Type B pancreatic cell (in vitro differentiated cells): ENCODE measurements around the gene ABCA2. TPM values are rescaled to one million over a fixed set of nuclear protein-coding genes. Genes with fewer than 3 reads are reported as not detected.
A peak's percentile ranks its signal among the peaks of the same experiment; 100 is the strongest.

Experiments
- DNase-seq: peaks from one replicate; pipeline ENCODE4 v3.0.0; 2021; ENCODE audit warnings: mixed read lengths; ENCODE audit not compliant: unreplicated experiment; ENCODE audit errors: extremely low spot score
- H3K27ac Mint-ChIP-seq: 2 replicates; pipeline ENCODE4 v1.8.0; 2021; ENCODE audit warnings: mild to moderate bottlenecking, mixed read lengths
- H3K27me3 Mint-ChIP-seq: 2 replicates; pipeline ENCODE4 v1.8.0; 2021; ENCODE audit warnings: mixed read lengths
- H3K36me3 Mint-ChIP-seq: 2 replicates; pipeline ENCODE4 v1.8.0; 2021; ENCODE audit warnings: mixed read lengths
- H3K4me1 Mint-ChIP-seq: one replicate; pipeline ENCODE4 v1.8.0; 2021; ENCODE audit warnings: mixed read lengths; ENCODE audit not compliant: unreplicated experiment
- H3K4me3 Mint-ChIP-seq: 2 replicates; pipeline ENCODE4 v1.8.0; 2021; ENCODE audit warnings: mild to moderate bottlenecking, mixed read lengths
- H3K9me3 Mint-ChIP-seq: 2 replicates; pipeline ENCODE4 v1.8.0; 2021; ENCODE audit warnings: mixed read lengths
- total RNA-seq: library from RNA; stranded (reverse); gene quantifications from 2 replicates; pipeline ENCODE4 v1.2.1, GENCODE V29; 2021; ENCODE audit warnings: low replicate concordance
- TF ChIP-seq, protein P1 (sequence below): fragments of 200-600 bp; sonication (generic); conservative IDR thresholded peaks from 2 replicates; pipeline ENCODE4 v1.5.0; 2021; ENCODE audit warnings: antibody characterized with exemption, mild to moderate bottlenecking

Gene ABCA2
- total RNA-seq, 1 donor from 2014 or later = 44.7 TPM

DNA sequence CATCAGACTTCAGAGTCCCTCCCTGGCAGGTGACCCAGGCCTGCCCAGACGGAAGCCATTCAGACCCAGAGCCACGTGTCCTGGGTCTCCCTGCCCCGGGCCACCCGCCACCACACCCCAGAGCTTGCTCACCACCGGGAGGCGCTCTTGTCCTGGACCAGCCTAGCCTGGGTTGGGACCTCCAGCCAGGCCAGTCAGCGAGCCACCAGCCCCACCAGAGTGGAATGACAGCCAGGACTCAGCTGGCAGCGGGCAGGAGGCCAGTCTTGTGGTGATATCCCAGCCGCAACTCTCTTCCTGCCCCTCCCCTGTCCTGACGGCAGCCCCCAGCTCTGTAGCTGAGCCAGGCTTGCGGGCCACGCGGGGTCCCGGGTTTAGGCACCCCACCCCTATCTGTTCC, 52.4 kb downstream of the ABCA2 start:
- DNase-seq = no peak
- no peaks in the 10 kb centered on the region for H3K36me3 Mint-ChIP-seq
- TF ChIP-seq, protein P1, sequence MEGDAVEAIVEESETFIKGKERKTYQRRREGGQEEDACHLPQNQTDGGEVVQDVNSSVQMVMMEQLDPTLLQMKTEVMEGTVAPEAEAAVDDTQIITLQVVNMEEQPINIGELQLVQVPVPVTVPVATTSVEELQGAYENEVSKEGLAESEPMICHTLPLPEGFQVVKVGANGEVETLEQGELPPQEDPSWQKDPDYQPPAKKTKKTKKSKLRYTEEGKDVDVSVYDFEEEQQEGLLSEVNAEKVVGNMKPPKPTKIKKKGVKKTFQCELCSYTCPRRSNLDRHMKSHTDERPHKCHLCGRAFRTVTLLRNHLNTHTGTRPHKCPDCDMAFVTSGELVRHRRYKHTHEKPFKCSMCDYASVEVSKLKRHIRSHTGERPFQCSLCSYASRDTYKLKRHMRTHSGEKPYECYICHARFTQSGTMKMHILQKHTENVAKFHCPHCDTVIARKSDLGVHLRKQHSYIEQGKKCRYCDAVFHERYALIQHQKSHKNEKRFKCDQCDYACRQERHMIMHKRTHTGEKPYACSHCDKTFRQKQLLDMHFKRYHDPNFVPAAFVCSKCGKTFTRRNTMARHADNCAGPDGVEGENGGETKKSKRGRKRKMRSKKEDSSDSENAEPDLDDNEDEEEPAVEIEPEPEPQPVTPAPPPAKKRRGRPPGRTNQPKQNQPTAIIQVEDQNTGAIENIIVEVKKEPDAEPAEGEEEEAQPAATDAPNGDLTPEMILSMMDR = peak; percentile 24
- no peak overlapping the region for H3K27ac Mint-ChIP-seq
- no peaks in the 10 kb centered on the region for H3K27me3 Mint-ChIP-seq
- no peak overlapping the region for H3K4me3 Mint-ChIP-seq
- peaks cover 2% of the 10 kb centered on the region for H3K4me1 Mint-ChIP-seq
- H3K9me3 Mint-ChIP-seq = no peaks in the 10 kb centered on the region

DNA sequence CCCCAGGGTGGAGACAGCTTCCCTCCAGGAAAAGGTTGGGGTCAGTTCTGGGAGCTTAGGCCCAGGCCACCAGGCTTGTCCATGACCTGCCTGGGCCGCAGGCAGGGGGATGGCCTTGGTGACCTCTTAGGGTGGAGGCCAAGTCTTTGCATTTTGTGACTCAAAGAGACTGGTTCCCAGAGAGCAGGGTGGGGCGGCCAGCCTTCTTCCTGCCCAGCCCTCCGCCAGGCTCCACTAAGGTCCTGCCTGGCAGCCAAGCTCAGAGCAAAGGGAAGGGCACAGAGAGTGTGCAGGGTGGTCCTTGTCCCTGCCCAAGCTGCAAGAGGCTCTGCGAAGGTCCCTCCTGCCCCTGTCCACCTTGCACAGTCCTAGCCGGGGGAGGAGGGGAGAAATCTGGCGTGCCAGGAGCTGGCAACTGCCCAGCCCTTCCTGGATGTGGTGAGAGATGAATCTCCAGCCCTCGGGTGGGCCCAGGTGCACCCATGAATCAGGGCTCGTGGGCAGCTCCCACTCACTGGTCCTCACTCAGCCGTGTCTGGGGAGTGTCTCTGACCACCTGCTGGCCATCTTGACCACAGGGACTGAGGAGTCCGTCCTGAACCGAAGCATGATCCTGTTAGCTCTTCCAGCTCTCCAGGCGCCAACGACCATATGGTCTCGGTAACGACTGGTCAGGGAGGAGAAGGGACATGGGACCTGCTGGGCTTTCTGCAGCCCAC, 53.1 kb downstream of the ABCA2 start:
- Mint-ChIP-seq H3K36me3 (no peaks in the 10 kb centered on the region), H3K27me3 (no peaks in the 10 kb centered on the region), H3K4me1 (no peaks in the 10 kb centered on the region), H3K27ac (no peak overlapping the region), H3K4me3 (no peak overlapping the region), H3K9me3 (no peaks in the 10 kb centered on the region)
- DNase-seq = no peak
- TF ChIP-seq, protein P1 = no peak

DNA sequence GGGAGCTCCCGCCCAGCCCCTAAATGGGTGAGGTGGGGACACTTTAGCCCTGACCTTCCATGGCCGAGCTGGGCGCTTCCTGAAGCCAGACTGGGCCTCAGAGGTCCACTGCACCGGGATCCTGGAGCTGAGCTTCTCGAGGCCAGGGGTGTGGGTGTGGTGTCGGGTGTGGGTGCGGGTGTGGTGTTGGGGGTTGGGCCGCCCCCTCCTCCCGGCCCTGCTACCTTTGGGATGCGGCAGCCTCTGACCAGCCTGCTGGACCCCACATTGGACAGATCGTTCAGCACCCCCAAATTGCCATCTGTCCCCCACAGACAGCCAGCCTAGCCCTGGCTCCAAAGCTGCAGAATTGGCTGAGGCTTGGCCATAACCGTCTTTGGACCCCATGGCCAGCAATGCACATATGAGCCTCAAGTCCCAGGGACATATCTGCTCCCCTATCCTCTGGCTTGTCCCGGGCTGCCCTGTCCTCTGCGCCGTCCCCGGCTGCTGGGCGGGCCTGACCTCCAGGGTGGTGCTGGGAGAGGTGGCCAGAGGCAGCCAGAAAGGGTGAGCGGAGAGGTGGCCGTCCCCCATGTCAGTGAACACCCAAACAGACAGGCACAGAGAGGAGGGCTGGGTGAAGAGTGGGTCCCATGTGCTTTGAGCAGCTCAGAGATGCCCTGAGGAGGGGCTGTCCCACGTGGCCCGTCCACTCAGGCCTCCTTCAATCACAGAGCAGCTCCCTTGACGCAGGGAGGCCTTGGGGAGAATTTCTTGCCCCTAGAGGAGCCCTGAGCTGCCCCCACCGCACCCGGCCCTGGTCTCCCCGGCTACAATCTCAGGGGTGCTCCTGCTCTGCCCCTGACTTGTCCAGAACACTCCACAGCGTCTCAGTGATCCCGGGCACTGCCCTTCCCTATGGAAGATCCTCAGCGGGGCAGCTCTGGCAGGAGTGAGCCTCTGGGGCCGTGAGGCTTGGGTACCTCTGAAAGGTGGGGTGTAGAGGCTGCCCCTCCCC, 54.1 kb downstream of the ABCA2 start:
- TF ChIP-seq, protein P1 = no peak
- Mint-ChIP-seq H3K4me3 (no peak overlapping the region), H3K9me3 (no peaks in the 10 kb centered on the region), H3K27ac (no peak overlapping the region), H3K4me1 (no peaks in the 10 kb centered on the region), H3K36me3 (no peaks in the 10 kb centered on the region), H3K27me3 (no peaks in the 10 kb centered on the region)
- no peak for DNase-seq

DNA sequence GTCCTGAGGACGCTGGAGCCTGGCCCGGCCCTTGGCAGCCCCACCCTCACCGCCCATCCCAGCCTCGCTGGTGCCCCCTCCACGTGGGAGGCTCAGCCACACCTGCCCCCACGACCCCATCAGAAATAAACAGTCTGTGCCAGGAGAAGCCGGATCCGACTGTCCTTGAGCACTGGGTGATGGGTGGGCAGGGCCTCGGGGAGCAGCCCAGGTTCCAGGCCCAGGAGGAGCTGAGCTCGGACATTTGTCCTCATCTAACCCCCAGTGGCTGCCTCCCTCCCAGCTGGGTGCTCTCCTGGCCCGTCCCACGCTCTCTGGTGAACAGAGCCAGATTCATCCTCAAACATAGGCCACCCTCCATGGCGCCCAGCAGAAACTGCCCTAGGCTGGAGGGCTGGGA, 55.3 kb downstream of the ABCA2 start:
- H3K27ac Mint-ChIP-seq = no peak overlapping the region
- no peaks in the 10 kb centered on the region for H3K9me3 Mint-ChIP-seq
- H3K4me3 Mint-ChIP-seq = no peak overlapping the region
- TF ChIP-seq, protein P1 = no peak
- no peaks in the 10 kb centered on the region for H3K36me3 Mint-ChIP-seq
- H3K27me3 Mint-ChIP-seq = no peaks in the 10 kb centered on the region
- DNase-seq = no peak
- H3K4me1 Mint-ChIP-seq = no peaks in the 10 kb centered on the region

DNA sequence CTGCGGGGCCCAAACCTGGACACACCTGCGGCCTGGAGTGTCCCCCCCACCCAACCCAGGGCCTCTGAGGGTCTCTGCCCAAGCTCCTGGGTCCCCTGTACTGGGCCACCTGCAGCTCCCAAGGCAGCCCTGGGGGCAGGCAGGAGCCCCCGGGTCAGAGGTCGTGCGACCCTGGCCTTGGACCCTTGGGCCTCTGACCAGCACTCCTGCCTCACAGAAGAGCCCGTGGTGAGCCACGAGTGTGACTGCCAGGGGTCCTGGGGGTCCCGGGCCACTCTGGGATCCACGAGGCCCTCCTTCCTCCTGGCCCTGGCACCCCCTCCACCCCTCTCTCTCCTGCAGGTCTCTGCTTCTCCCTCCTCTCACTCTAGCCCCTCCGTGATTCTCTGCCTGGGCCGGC, 55.7 kb downstream of the ABCA2 start:
- Mint-ChIP-seq H3K36me3 (no peaks in the 10 kb centered on the region), H3K27ac (no peak overlapping the region), H3K27me3 (no peaks in the 10 kb centered on the region), H3K4me3 (no peak overlapping the region), H3K9me3 (no peaks in the 10 kb centered on the region), H3K4me1 (no peaks in the 10 kb centered on the region)
- DNase-seq = no peak
- TF ChIP-seq, protein P1 = no peak
